H1 (cell line): ENCODE measurements around the gene NXF3. TPM values are rescaled to one million over a fixed set of nuclear protein-coding genes. Genes with fewer than 3 reads are reported as not detected.
A peak's percentile ranks its signal among the peaks of the same experiment; 100 is the strongest.

Experiments
- CTCF ChIA-PET: fragments of 300-600 bp; sonication (Branson Sonifier 250); formaldehyde crosslinking; loops from one replicate; lab custom pipeline; 2021; ENCODE audit not compliant: partially characterized antibody; lab: Charles Lee
- POLR2A ChIA-PET: fragments of 300-600 bp; sonication (Branson Sonifier 250); formaldehyde crosslinking; loops from one replicate; lab custom pipeline; 2021; ENCODE audit warnings: inconsistent platforms; ENCODE audit not compliant: partially characterized antibody; lab: Charles Lee
- DNase-seq, 2 experiments: peaks; one replicate each; pipeline versions ENCODE4 v3.0.0 to v3.0.0-alpha.2; 2010 to 2022; ENCODE audit warnings: low spot score in 2 of 2, low read depth in 1 of 2, mixed read lengths in 1 of 2
- FAIRE-seq: peaks from 2 replicates; lab custom pipeline; 2011; peaks lifted over from hg19 to GRCh38; lab: Jason Lieb, UNC
- H2AFZ ChIP-seq: 2 replicates; pipeline ENCODE4 v1.8.1; 2012; ENCODE audit warnings: low read length, inconsistent platforms
- H2AK5ac ChIP-seq: 2 replicates; pipeline ENCODE4 v1.6.1; 2013; ENCODE audit warnings: low read depth, low read length
- H2BK120ac ChIP-seq: replicated peaks from 2 replicates; pipeline ENCODE3; 2013; ENCODE audit warnings: low read depth, low read length, inconsistent platforms
- H2BK12ac ChIP-seq: 2 replicates; pipeline ENCODE4 v1.6.1; 2013; ENCODE audit warnings: low read depth, low read length
- H2BK15ac ChIP-seq: 2 replicates; pipeline ENCODE4 v1.6.1; 2013; ENCODE audit warnings: low read length
- H2BK20ac ChIP-seq: 2 replicates; pipeline ENCODE4 v1.6.1; 2013; ENCODE audit warnings: low read length
- H2BK5ac ChIP-seq: 2 replicates; pipeline ENCODE4 v1.6.1; 2013; ENCODE audit warnings: low read depth, low read length
- H3K14ac ChIP-seq: 2 replicates; pipeline ENCODE4 v1.6.1; 2013; ENCODE audit warnings: inconsistent platforms; ENCODE audit not compliant: insufficient read length
- H3K18ac ChIP-seq: 2 replicates; pipeline ENCODE4 v1.6.1; 2013; ENCODE audit warnings: low read length; ENCODE audit errors: extremely low read depth
- H3K23ac ChIP-seq: 2 replicates; pipeline ENCODE4 v1.6.1; 2013; ENCODE audit warnings: inconsistent platforms; ENCODE audit not compliant: insufficient read length
- H3K23me2 ChIP-seq: 2 replicates; pipeline ENCODE4 v1.6.1; 2013; ENCODE audit warnings: low read depth, low read length
- H3K27ac ChIP-seq: 2 replicates; pipeline ENCODE4 v1.6.1; 2011; ENCODE audit warnings: low read depth, low read length, inconsistent platforms
- H3K27me3 ChIP-seq, 4 experiments: replicated peaks in 1 of 4; 1 replicate in 1 of 4; 2 replicates in 3 of 4; pipeline versions ENCODE4 v1.6.1 to v1.8.1; 2011 to 2013; ENCODE audit warnings: low read length in 3 of 4, mild to moderate bottlenecking in 3 of 4, inconsistent platforms in 2 of 4, mixed read lengths in 2 of 4, moderate library complexity in 1 of 4; ENCODE audit not compliant: control insufficient read depth in 3 of 4, insufficient read depth in 3 of 4; ENCODE audit errors: extremely low read depth in 1 of 4
- H3K36me3 ChIP-seq, 4 experiments: 2 replicates each; pipeline versions ENCODE4 v1.6.1 to v1.8.1; 2011 to 2013; ENCODE audit warnings: mild to moderate bottlenecking in 4 of 4, low read length in 3 of 4, moderate library complexity in 2 of 4, control low read depth in 1 of 4, inconsistent platforms in 1 of 4; ENCODE audit not compliant: insufficient read depth in 4 of 4, control insufficient read depth in 2 of 4
- H3K4ac ChIP-seq: replicated peaks from 2 replicates; pipeline ENCODE3; 2013; ENCODE audit warnings: low read length, low read depth, mixed read lengths, inconsistent platforms; ENCODE audit not compliant: insufficient read length
- H3K4me1 ChIP-seq, 4 experiments: replicated peaks in 1 of 4; 1 replicate in 1 of 4; 2 replicates in 3 of 4; pipeline versions ENCODE4 v1.6.1 to v1.8.1; 2011 to 2013; ENCODE audit warnings: low read length in 3 of 4, inconsistent platforms in 2 of 4, mixed read lengths in 1 of 4; ENCODE audit not compliant: insufficient read depth in 4 of 4, control insufficient read depth in 3 of 4
- H3K4me2 ChIP-seq, 2 experiments: 2 replicates each; pipeline versions ENCODE4 v1.6.1 to v1.8.1; 2011 to 2013; ENCODE audit warnings: low read depth in 2 of 2, low read length in 2 of 2, control low read depth in 1 of 2, inconsistent platforms in 1 of 2, mild to moderate bottlenecking in 1 of 2; ENCODE audit not compliant: insufficient read depth in 1 of 2
- H3K4me3 ChIP-seq, 4 experiments: fragments of 200-600, 300-600 bp in 1 of 4; sonication (generic), shearing (Covaris generic), sonication (Bioruptor Twin) in 1 of 4; 2 replicates each; pipeline versions ENCODE4 v1.5.1 to v1.8.1; 2011 to 2016; ENCODE audit warnings: low read length in 4 of 4, low read depth in 3 of 4, control low read depth in 2 of 4, inconsistent platforms in 2 of 4, mild to moderate bottlenecking in 2 of 4, mixed read lengths in 1 of 4, moderate library complexity in 1 of 4; ENCODE audit not compliant: insufficient read depth in 2 of 4; ENCODE audit errors: extremely low read depth in 1 of 4
- H3K56ac ChIP-seq: replicated peaks from 2 replicates; pipeline ENCODE3; 2013; ENCODE audit warnings: low read depth, mild to moderate bottlenecking, mixed read lengths, low read length, inconsistent platforms; ENCODE audit not compliant: insufficient read length
- H3K79me1 ChIP-seq: 2 replicates; pipeline ENCODE4 v1.6.1; 2013; ENCODE audit warnings: low read depth, low read length, control low read depth
- H3K79me2 ChIP-seq, 2 experiments: 2 replicates each; pipeline versions ENCODE4 v1.6.1 to v1.8.1; 2012 to 2013; ENCODE audit warnings: low read length in 2 of 2, mild to moderate bottlenecking in 2 of 2, inconsistent platforms in 1 of 2; ENCODE audit not compliant: insufficient read depth in 2 of 2, control insufficient read depth in 1 of 2
- H3K9ac ChIP-seq, 4 experiments: replicated peaks in 1 of 4; 1 replicate in 1 of 4; 2 replicates in 3 of 4; pipeline versions ENCODE4 v1.6.1 to v1.8.1; 2011 to 2013; ENCODE audit warnings: low read depth in 3 of 4, low read length in 3 of 4, control low read depth in 2 of 4, mild to moderate bottlenecking in 2 of 4, moderate library complexity in 2 of 4, inconsistent platforms in 1 of 4; ENCODE audit errors: extremely low read depth in 1 of 4
- H3K9me3 ChIP-seq, 2 experiments: 2 replicates each; pipeline versions ENCODE4 v1.6.1 to v1.8.1; 2012 to 2013; ENCODE audit warnings: mild to moderate bottlenecking in 2 of 2, moderate library complexity in 2 of 2, control low read depth in 1 of 2, inconsistent platforms in 1 of 2, low read depth in 1 of 2, low read length in 1 of 2, mixed read lengths in 1 of 2; ENCODE audit not compliant: insufficient read depth in 2 of 2
- H4K20me1 ChIP-seq, 2 experiments: replicated peaks in 1 of 2; 2 replicates each; pipeline versions ENCODE3 to v1.8.1; 2011 to 2013; ENCODE audit warnings: inconsistent platforms in 2 of 2, low read length in 2 of 2, mild to moderate bottlenecking in 1 of 2; ENCODE audit not compliant: insufficient read depth in 2 of 2, control insufficient read depth in 1 of 2
- H4K5ac ChIP-seq: 2 replicates; pipeline ENCODE4 v1.6.1; 2013; ENCODE audit warnings: low read length, low read depth, mixed read lengths, inconsistent platforms; ENCODE audit not compliant: insufficient read length
- H4K8ac ChIP-seq: 2 replicates; pipeline ENCODE4 v1.8.0; 2013; ENCODE audit warnings: mild to moderate bottlenecking, moderate library complexity, low read length, inconsistent platforms; ENCODE audit not compliant: insufficient read depth; ENCODE audit errors: extremely low read depth
- H4K91ac ChIP-seq: replicated peaks from 2 replicates; pipeline ENCODE3; 2013; ENCODE audit warnings: low read length, mixed read lengths, inconsistent platforms; ENCODE audit not compliant: insufficient read length
- BACH1 ChIP-seq: IDR thresholded peaks from 2 replicates; pipeline ENCODE4 v1.6.1; 2012; ENCODE audit warnings: low read length, improper control_type of control experiment
- CTBP2 ChIP-seq: IDR thresholded peaks from 2 replicates; pipeline ENCODE4 v1.7.0; 2011; ENCODE audit warnings: borderline replicate concordance, mild to moderate bottlenecking, moderate library complexity, mixed read lengths, low read length; ENCODE audit not compliant: insufficient read depth, insufficient read length
- GTF2F1 ChIP-seq: IDR thresholded peaks from 2 replicates; pipeline ENCODE4 v1.6.1; 2012; ENCODE audit warnings: low read depth, low read length, improper control_type of control experiment, borderline replicate concordance
- HDAC6 ChIP-seq: IDR thresholded peaks from one replicate; pipeline ENCODE4 v1.7.1; 2012; ENCODE audit warnings: low read depth, mild to moderate bottlenecking, inconsistent platforms, low read length, moderate library complexity
- MAFK ChIP-seq: IDR thresholded peaks from 2 replicates; pipeline ENCODE4 v1.6.1; 2012; ENCODE audit warnings: low read depth, mild to moderate bottlenecking, improper control_type of control experiment, low read length
- NRF1 ChIP-seq: IDR thresholded peaks from 2 replicates; pipeline ENCODE4 v1.6.1; 2011; ENCODE audit warnings: mild to moderate bottlenecking, low read depth, low read length, improper control_type of control experiment
- PHF8 ChIP-seq: fragments of 200-600 bp; sonication (generic); conservative IDR thresholded peaks from 2 replicates; pipeline ENCODE4 v1.7.1; 2012; ENCODE audit warnings: low read depth, mild to moderate bottlenecking, inconsistent platforms, low read length, moderate library complexity
- POU5F1 ChIP-seq: IDR thresholded peaks from 2 replicates; pipeline ENCODE4 v1.6.1; 2011; ENCODE audit warnings: low read depth, mild to moderate bottlenecking, low read length, moderate library complexity
- SAP30 ChIP-seq: fragments of 300-600 bp; sonication (generic); IDR thresholded peaks from 2 replicates; pipeline ENCODE4 v1.7.1; 2012; ENCODE audit warnings: low read length, moderate library complexity, mild to moderate bottlenecking, inconsistent platforms; ENCODE audit not compliant: insufficient read depth, insufficient replicate concordance
- SIN3A ChIP-seq, 2 experiments: IDR thresholded peaks in 1 of 2; conservative IDR thresholded peaks in 1 of 2; 2 replicates each; pipeline ENCODE4 v1.6.1; 2011 to 2012; ENCODE audit warnings: low read length in 2 of 2, improper control_type of control experiment in 1 of 2, low read depth in 1 of 2, mild to moderate bottlenecking in 1 of 2
- SP4 ChIP-seq: IDR thresholded peaks from 2 replicates; pipeline ENCODE4 v1.6.1; 2012; ENCODE audit warnings: low read length, inconsistent platforms
- TAF1 ChIP-seq: IDR thresholded peaks from 2 replicates; pipeline ENCODE4 v1.6.1; 2011; ENCODE audit warnings: mild to moderate bottlenecking, low read depth, low read length
- YY1 ChIP-seq: IDR thresholded peaks from 2 replicates; pipeline ENCODE4 v1.6.1; 2011; ENCODE audit warnings: low read depth, mild to moderate bottlenecking, low read length
- WGBS, 2 experiments: shearing (Covaris generic) in 1 of 2; methylation state at CpG; one replicate each; pipeline versions ENCODE4 v1.1.6 to v1.1.7; 2013 to 2015; ENCODE audit warnings: low lambda C conversion rate in 2 of 2, mixed read lengths in 2 of 2, inconsistent platforms in 1 of 2, low coverage in 1 of 2, missing lambda C conversion rate in 1 of 2; ENCODE audit not compliant: insufficient replicate concordance in 2 of 2, insufficient coverage in 1 of 2, insufficient read length in 1 of 2; ENCODE audit errors: extremely low coverage in 1 of 2, missing lambda C conversion rate in 1 of 2; 5-methylcytosine and 5-hydroxymethylcytosine counted together
- polyA plus RNA-seq, 7 experiments: library from polyadenylated mRNA; depleted of rRNA in 3 of 7; stranded (reverse) in 5 of 7; unstranded in 2 of 7; fragments of >200 nt in 5 of 7; fragments of 200-250 nt in 2 of 7; gene quantifications; 1 replicate in 5 of 7; 2 replicates in 1 of 7; 4 replicates in 1 of 7; pipeline versions ENCODE4 v1.2.1 to v1.2.3, GENCODE V29; 2011 to 2013; ENCODE audit warnings: missing spikeins in 2 of 7, mixed read lengths in 2 of 7
- total RNA-seq: library from RNA; stranded (reverse); fragmentation: NEBNext Ultra II Directional; extraction: Animal tissue kit (Norgen Biotek cat#: 25700); gene quantifications from 2 replicates; pipeline ENCODE4 v1.2.1, GENCODE V29; 2021

NXF3 gene
- total and polyA plus RNA-seq, 2 of the 8 experiments (the other 6 are each of a cell fraction or from before 2014, with no cell fraction given), result 0.12 TPM; not detected in 1

DNA sequence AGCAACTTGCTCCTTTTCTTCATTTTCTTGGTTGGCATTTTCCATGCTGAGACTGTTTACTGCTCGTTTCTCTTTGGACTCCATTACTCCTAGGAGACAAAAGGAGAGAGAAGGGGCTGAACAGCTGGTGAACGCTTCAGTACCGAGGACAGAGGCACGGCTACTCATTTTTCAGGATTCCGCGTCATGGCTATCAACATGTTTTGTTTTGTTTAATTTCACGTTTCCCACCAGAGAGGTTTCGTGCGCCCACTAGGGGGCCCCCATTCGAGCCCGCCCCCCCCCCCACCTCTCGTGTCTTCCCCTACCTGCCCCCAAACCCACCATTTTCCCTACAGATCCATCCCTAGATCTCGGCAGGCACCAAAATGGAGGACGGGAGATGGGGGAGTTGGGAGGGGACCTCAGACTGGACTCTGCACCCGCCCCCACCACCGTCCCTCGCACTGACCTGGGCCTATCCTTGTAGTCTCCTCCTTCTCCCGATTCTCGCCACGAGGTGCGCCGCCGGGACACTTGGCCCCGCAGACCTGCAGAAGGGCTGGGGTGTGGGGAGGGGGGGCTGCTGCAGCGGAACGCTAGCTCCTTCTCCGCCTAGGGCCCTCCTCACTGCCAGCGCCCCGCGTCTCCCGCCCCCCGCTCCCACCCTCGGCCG is 29.6 kb downstream of the NXF3 start:
- no peak overlapping the region for H2AFZ ChIP-seq
- H3K23me2 ChIP-seq, result no peaks in the 10 kb centered on the region; the same call in 1 of the 2 replicates
- H2AK5ac ChIP-seq, result no peak overlapping the region
- H3K56ac ChIP-seq, result no peak overlapping the region
- no peak overlapping the region for H3K23ac ChIP-seq
- no peak overlapping the region for H2BK20ac ChIP-seq
- H3K27me3 ChIP-seq, result no peaks in the 10 kb centered on the region
- H3K9me3 ChIP-seq, result no peaks in the 10 kb centered on the region
- H4K5ac ChIP-seq, result no peak overlapping the region
- H2BK15ac ChIP-seq, result no peak overlapping the region
- no peaks in the 10 kb centered on the region for H3K79me1 ChIP-seq
- H4K91ac ChIP-seq, result no peak overlapping the region
- no peak overlapping the region for H3K4ac ChIP-seq
- peak overlapping the region; percentile 56 to 78 (median 70); a peak in 6 of 7 replicates for H3K9ac ChIP-seq
- peak overlapping the region; percentile 64 to 68 for H3K4me2 ChIP-seq
- H3K36me3 ChIP-seq, result no peaks in the 10 kb centered on the region; a peak in 1 of 8 replicates
- peaks cover 0 to 3% (median 0%) of the 10 kb centered on the region in 4 experiments; a peak in 1 of 7 replicates for H3K4me1 ChIP-seq
- no peak overlapping the region for H2BK120ac ChIP-seq
- DNase-seq (peak; percentile 7 to 61), FAIRE-seq (peak; percentile 93)
- no CpG with 5 or more reads among the region's 34 CpGs for WGBS, 2 experiments
- H4K8ac ChIP-seq, result peak overlapping the region; percentile 92
- no peak overlapping the region for H2BK12ac ChIP-seq
- H3K14ac ChIP-seq, result no peak overlapping the region
- POLR2A ChIA-PET, result interaction anchor here (1.3 kb wide), 1 partner anchor 38 kb away, joined by 3 read pairs; no protein-coding TSS in a partner anchor
- H4K20me1 ChIP-seq, result no peaks in the 10 kb centered on the region
- H3K27ac ChIP-seq, result peak overlapping the region; percentile 63; the same call in 1 of the 2 replicates
- no peak overlapping the region for H2BK5ac ChIP-seq
- no peak overlapping the region for H3K18ac ChIP-seq
- H3K4me3 ChIP-seq, result peak overlapping the region; percentile 51 to 84 (median 66)
- CTCF ChIA-PET, result no interaction called here
- H3K79me2 ChIP-seq, result no peaks in the 10 kb centered on the region
- TF ChIP-seq MAFK (no peak), BACH1 (no peak), CTBP2 (no peak), PHF8 (no peak), NRF1 (no peak), YY1 (peak; percentile 81), POU5F1 (no peak), SIN3A (conservative IDR thresholded peaks at IDR 0.05 in 1 of 2, IDR thresholded peaks at IDR 0.05 in 1 of 2; ENCODE audit: low read depth in 1 of 2, low read length in 2 of 2) (peak; percentile 91 to 96), SP4 (no peak), GTF2F1 (no peak), HDAC6 (no peak), SAP30 (peak; percentile 85), TAF1 (0 out of 2 replicates have a peak, but pooled peaks have one; percentile 8)
